Stimulated activated CD8-positive, alpha-beta memory T cell treated with anti-CD3 and anti-CD28 coated beads, Interleukin-15, amount 100 ng/mL, for 24 hours (primary cell): ENCODE results near the gene ENDOU.

ENCODE experiments used
- DNase-seq: peaks from one replicate; pipeline ENCODE4 v3.0.0-alpha.2; 2020; ENCODE audit warnings: low read depth

Gene ENDOU

DNA sequence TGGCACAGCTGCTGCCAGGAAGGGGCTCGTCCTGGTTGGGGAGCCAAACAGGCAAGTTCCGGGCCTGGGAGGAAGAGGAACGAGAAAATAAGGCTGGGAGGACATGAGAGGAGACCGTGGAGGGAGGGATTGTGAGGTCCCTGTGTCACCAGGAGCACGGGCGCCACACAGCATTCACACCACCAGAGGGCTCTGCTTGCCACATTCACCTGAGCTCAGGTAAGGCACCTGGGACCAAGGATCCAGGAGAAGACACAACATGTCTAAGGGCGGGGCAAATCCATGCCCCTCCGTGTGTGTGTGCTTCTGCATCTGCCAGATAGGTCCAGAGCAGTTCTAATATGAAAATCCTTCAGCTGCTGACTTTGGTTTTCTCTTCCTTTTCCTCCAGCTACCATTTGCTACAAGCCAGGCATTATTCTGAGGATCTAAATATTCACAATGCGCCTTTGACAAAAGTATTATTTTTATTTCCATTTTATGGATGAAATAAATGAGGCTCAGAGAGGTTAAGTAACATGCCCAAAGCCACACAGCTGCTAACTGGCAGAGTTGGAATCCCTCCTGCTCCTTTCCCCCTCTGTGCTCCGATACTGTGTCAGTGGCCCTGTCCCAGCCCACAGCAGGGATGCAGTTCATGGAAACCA lies 18.8 kb upstream of the ENDOU start:
- DNase-seq = no peak

DNA sequence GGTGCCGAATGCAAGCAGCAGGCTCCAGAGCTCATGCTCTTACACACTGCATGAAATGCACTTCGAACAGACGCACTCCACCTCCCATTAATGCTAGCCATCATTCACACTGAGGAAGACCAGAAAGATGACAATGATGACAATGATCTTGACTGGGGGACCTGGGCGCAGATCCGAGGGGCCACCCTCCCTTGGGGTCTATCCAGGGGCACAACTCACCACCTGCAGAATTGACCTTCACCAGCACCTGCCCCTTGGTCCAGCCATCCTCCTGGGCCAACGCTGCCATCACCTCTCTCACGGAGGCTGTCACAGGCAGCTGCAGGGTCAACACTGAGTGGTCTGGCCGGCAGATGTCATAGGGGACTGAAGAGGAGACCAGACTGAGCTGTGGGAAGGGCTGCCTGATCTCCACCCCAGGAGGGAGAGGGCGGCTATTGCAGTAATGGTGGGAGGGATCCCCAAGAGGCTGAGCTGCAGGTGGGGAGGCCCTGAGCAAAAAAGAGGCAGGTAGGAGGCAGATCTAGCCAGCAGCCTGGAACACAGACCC lies 18.1 kb upstream of the ENDOU start:
- DNase-seq = no peak

DNA sequence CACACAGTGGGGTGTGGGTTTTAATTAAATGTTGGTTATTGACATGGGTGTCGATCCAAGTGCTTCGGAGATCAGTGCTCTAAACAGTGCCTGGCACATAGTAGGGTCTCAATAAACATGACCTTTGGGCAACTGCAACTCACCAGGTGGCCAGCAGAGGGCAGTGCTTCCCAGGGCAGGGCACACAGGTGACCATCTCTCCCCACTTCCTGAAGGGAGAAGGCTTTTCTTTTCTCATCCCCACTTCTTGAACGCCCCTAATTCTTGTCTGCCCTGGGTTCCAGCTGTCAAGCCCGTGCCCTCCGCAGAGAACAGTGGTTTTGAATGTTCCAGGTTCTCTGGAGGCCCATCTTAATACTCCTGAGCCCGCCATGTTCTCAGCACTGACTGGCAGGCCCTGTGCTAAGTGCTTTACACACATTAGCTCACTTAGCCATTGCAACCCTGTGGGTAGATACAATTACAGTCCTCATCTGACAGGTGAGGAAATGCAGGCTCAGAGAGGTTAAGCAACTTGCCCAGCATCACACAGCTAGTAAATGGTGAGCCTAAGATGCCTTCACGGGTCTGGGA lies 17.0 kb upstream of the ENDOU start:
- DNase-seq = peak; percentile 68

DNA sequence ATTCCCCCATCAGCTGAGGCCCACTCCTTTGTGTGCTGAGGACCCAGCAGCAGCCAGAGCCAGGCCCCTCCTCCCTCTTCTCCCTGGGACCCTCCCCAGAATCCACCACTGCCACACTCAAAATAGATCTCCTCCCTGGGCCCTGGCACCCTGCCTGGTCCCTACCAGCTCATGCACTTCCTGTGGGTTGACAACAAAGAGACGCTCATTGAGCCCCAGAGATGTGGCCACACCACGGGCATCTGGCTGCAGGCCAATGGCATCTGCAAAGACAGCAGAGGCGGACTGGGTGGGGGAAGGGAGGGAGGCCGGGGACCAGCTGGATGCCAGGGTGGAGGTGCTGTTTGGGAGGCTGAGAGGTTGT lies 16.0 kb upstream of the ENDOU start:
- no peak for DNase-seq

DNA sequence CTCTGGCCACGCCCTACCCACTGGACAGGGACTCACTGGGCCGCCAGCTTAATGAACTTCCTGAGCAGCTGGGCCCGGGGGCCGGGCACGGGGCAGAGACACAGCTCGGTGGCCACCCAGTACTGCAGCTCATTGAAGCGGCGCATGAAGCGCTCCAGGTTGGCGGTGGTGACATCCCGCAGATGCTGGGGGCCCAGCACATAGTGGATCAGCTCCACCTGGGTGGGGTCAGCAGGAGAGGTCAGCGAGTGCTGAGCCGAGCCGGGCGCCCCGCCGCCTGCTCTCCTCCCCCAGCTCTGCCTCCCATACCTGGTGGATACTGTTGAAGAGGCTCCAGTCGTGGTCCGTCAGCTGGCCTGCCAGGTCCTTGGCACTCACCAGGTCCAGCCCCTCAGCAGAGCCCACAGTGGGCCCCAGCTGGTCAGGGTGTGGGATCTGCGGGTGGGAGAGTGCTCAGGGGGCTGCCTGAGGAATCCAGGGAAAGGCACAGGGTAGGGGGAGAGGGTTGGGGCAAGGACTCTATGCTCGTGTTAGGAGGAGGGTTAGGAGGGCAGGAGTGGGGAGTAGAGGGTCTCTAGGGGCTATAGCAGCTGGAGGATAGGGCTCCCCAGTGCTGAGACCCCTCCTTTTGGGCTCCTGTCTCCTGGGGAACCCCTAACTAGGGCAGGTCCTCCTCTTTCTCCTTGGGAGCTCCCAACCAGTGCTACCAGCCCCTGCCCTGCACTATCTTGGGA lies 15.5 kb upstream of the ENDOU start:
- no peak for DNase-seq

DNA sequence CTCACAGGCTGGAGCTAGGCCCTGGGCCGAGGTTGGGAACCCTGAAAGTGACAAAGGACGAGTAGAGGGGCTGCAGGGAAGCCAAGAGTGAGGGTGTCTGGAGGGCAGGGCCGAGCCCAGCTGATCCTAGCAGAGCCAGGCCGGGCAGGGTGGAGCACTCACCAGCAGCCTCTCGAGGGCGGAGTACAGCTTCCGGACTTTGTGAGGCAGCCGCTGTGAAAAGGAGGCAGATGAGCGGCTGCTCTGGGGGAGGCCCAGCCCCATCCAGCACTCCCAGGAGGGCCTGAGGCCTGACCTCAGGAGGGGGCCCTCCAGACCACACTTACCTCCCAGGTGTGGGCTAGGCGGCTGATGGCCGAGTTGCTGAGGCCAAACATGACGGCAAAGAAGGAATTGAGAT lies 14.7 kb upstream of the ENDOU start:
- DNase-seq = no peak

DNA sequence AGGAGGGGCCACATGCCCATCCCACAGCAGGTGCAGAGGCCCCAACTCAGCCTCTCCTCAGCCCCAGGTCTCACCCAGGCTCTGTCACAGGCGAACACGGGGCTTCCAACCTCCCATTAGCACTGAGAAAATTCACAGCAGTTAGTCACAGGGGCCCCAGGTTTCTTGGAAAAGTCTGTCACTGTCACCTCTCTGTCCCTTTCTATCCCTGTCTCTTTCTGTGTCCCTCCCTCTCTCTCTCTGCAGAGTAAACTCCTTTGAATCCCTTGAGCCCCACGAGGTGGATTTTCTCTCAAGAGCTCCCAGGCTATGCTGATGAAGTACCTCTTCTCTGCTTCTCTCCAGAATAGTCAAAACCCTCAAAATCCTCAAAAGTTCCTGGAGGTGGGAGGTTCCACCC lies 14.0 kb upstream of the ENDOU start:
- no peak for DNase-seq

DNA sequence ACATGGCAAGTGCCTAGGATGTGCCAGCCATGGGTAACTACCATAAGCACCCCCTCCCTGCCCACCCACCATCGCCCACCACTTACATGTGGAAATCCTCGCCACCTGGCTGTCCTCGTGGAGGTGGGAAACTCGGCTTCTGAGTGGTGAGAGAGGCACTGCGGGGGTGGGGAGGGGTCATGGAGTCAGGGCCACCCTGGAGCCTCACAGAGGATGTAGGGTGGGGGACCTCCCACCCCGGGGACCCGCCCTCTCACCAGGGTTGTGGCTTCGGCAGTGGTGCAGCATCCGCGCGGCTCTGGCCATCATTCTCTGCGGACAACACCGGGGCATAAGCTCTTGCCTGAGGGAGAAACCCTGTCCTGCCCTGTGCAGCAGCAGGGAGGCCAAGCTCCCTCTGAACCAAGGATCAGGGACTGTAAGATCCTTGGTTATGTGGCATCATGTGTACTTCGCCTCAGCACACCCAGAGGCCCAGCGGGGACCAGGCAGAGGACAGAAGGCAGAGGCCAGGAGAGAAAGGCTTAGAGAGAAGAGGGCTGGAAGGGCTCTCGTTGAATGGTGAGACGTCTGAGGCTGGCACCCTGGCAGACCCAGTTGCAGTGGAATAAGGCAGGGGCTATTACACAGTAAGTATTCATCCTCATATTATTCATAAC lies 12.8 kb upstream of the ENDOU start:
- no peak for DNase-seq

DNA sequence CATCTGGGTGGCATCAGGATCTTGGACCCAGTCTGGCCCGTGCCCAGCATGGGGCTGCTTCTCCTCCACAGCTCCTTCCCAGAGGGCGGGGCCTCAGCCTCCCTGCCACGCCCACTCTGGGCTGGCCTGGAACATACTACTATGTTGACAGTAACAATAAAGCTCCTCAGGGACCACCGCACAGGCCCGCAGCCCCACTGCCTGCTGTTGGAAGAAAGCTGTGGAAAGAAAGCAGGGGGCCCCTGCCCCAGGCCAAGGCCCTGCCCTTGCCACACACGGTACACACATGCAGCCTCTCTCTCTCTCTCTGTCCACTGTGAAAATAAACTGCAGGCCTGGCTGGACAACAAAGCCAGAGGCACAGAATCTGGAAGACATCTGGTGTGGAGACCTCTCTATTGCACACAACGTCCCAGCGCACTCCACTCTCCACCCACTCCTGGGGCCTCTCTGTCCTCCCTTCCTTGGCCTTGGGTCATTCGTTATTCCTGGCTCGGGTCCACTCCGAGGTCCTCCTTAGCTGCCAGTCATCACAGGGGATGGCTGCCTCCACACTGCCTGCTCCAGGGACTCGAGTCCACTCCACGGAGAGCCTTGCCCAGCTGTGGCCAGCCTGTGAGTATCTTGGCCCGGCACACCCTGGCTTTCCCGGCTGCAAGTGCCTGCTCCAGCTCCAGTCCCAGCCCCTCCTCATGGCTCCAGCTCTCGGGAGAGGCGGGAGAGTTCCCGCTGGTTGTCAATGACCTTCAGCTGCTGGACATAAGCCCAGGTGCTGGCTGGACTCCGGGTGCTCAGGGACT lies 11.8 kb upstream of the ENDOU start:
- no peak for DNase-seq

DNA sequence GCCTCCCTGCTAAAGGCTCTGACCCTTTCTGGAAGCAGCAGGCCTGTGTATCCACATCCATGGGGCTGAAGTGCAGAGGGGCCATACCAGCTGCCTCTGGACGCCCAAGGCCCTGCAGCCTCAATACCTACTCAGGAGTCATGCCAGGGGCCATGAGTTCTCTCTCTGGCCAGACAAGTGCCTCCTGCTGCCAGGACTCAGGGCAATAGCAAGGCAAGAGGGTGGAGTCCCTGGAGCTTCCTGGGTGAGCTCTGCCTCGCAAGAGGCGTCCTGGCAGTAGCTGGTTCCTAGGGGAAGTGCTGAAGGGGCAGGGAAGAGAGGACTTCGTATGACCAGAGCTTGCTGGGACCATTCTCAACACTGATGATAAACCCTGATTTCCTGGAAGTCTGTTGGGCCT lies 10.9 kb upstream of the ENDOU start:
- DNase-seq = no peak

DNA sequence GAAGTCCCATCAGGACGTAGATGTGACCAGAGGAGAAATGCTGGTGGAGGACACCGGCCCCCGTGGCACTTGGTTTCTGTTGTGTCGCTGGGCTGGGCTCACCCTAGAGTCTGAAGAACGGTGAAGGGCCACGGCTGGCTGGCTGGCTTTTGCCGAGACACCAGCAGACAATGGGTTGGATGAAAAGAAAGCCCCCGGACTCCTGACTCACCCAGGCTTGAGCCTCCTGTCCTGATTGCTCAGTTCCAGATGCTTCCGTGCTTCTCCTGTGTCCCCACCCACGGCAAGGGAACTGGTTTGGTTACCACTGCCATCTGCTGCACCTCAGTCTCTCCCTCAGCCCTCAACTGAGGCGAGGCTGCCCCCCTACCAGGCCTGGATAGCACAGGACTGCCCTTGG lies 10.4 kb upstream of the ENDOU start:
- DNase-seq = no peak

DNA sequence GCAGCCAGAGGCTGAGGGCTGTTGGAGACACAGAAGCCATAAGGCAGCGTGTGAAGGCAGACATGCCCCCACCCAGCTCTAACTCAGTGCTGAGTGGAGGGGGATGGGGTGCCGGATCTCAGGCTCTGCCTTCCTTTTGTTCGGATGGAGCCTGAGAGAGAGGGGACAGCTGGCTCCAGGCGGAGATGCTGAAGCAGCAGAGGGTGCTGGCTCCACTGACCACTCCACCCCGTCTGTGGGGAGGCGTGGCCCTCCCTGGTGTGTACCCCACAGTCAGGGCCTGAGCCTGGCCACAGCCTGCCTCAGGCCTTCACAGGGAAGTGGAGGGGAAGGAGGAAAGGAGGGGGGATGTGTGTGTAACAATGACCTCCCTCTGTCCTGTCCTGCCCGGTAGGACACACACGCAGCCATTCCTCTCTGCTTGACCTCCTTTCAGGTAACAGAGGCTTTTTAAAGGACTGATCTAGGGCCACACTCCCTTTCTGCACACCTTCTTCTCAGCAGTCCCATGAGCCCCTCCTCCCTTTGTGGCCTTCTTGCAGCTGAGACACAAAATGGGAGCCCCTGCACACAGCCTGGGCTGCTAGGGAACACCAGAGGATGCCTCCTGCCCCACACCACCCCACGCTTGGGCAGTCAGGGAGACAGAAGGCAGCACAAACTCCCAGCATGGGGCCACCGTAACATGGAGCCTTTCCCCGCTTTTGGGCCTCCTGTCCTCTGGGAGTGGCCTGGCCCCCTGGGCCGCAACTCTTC lies 9.6 kb upstream of the ENDOU start:
- DNase-seq = no peak

DNA sequence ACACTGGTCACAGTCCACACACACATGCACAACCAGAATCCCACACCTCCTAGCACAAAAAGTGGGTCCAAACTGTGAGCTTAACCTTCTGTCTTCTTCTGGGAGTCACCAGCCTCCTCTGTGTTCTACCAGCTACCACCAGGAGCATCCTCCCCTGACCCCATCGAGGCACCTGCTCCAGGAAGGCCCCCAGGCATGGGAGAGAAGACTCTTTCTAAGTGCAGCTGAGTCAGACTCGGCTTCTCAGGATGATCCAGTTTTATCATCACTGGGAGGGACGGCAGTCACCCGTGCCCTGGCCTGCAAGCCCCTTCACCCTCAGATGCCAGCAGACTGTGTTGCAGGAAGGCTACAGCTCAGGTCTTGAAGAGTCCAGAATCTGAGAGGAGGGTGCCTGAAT lies 7.9 kb upstream of the ENDOU start:
- DNase-seq = no peak

DNA sequence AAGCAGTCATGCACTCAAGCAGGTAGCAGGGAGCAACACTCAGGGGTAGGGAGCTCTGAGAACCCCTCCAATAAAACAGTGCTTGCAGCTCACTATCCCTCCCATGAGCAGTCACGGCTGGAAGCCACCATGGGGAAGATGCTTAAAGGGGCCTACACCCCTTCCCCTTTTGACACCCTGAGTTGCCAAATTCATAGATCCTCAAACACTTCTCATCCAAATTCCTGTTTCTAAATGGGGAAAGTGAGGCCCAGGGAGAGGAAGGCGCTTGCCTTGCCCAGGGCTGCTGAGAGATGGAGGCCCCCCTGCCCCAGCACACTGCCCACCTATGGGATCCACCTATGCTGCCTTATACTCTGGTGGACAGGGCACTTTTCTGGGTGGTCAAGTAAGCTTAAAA lies 7.2 kb upstream of the ENDOU start:
- DNase-seq = no peak

DNA sequence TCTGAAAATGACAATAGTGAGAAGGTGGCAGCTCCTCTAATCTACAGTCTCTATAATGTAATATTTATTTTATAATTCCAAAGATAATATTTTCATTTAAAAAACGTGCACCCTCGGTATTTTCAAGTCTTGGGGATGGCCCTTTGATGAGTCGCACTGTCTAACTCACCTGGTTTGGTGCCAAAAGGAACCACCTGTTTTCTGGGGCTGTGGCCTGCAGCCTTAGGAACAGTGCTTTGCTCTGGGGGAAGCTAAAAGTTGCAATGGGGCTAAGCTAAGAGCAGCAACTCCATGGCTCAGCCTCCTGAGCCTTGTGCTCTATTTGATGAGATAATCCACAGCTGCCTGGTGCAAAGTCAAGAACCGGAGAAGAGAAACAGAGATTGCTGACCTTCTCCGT lies 6.4 kb upstream of the ENDOU start:
- DNase-seq = no peak

DNA sequence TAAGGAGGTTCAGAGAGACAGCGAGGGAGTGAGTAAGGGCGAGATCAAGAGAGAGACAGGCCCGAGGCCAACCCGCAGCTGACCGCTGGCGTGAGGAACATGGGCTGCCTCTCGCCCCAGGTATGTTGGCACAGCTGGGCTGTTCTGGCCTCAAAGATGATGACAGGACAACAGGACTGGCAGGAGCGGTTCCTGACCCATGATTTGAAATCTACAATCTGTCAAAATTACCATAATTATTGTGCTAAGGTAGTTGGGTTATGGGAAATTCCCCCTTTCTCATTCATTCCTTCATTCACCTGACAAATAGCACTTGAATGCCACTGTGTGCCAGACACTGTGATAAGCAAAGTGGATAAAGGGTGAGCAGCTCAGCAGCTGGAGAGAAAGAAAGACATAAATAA lies 5.1 kb upstream of the ENDOU start:
- no peak for DNase-seq

DNA sequence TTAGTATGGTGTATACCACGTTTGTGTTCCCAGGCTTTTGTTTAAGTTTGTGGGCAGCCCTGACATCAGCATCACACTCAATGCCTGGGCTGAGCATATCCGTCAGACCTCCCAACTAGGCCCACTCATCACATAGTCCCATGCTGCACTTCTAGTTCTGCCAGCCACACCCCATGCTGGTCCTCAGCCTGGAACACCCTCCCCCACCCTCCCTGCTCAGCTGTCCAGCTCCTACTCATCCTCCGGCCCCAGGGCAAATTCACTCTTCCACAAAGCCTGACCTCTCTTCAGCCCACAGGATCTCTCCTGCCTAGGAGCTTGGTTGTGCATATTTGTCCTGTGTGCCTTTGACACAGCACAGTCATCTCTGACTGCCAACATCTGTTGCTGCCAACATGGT lies 3.9 kb upstream of the ENDOU start:
- DNase-seq = no peak

DNA sequence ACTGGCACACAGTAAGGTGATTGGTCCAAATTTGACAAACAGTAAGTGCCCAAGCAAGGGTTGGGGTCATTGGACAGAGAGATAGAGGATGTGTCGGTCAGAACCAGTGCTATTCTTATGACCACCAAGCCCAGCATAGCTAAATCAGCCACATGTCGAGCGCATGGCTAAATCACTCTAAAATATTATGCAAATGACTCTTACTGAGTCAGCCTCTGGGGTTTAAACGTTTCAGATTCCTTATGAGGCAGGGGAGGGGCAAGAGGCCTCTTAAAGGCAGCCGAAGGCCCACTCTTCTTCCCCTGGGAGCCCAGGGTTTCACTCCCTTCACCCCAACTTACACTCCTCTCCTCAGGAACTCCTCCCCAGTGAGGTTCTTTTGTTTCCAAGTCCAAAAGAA lies 603 bp upstream of the ENDOU start:
- no peak for DNase-seq

DNA sequence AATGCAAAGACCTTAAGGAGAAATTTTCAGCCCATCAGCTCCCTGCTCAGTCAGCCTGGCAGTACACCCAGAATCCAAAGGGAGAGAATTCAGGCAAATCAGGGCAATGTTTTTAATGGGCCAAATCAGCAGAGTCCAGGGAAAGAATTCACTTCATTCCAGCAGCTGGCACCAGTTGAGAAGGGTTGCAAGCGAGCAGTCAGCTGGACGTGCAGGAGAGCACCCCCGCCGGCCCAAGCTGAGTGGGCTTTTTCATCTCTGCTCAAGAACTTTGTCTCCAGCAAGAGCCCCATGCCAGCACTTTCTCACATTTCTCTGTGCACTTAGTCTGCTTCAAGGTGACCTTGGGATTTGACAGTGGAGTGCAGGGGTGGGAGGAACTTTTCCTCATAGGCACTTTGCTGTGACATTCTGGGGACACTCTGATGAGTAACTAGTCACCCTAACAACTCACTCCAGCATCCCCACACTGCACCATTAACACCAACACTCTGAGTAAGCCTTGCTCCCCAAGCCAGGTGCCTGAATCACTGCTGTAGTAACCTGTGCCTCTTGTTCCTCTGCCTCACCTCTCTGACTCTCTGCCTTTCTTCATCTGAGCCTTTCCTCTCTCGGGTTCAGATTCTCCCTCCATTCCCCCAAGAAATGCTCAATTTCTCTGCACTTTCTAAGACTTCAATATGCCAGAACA lies 2.2 kb downstream of the ENDOU start:
- no peak for DNase-seq

DNA sequence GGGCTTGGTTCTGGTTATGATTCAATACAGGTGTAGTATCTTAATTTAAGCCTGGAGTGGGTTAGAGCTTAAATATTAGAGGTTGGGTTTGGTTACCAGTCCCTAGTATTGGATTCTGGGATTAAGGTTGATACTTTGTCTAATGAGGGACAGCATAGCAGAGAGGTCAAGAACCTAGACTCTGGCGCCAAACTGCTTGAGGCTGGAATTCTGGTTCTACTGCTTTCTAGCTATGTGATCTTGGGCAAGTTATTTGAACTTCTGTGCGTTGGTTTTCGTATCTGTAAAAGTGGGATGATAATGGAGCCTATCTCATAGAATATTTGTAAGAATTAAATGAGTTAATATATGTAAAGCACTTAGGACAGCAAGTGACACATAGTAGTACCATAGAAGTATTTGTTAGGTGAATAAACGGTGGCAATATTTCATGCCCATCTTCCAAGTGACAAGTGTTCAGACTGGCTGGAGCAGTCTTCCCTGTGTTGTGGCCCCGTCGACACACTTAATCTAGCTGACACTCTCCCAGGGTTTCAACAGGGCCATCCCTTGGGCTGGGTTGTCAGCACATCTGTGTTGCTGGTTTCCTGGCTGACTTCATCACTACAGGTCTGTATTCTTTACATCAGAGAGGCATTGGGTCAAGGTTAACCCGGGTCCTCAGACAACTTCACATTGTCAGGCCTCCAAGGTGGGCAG lies 3.0 kb downstream of the ENDOU start:
- no peak for DNase-seq
